Upper lobe of left lung (tissue), 6 donors: ENCODE measurements around the gene KRTAP5-4. TPM values are rescaled to one million over a fixed set of nuclear protein-coding genes. Genes with fewer than 3 reads are reported as not detected.

Experiments used
- ATAC-seq, 2 donors: fragments of 200-7000 bp; cut with Tn5 transposase; one replicate each; pipeline ENCODE4 v1.9.1; 2022; ENCODE audit warnings: mild to moderate bottlenecking in 2 of 2, moderate library complexity in 2 of 2; ENCODE audit not compliant: low FRiP score in 2 of 2
- DNase-seq, 2 donors: peaks; one replicate each; pipeline ENCODE4 v3.0.0-alpha.2; 2019 to 2020
- H3K27ac ChIP-seq, 4 donors: fragments of 200-600 bp; sonication (generic); one replicate each; pipeline ENCODE4 v1.5.1; 2016 to 2019
- H3K27me3 ChIP-seq, 4 donors: fragments of 200-600 bp; sonication (generic); one replicate each; pipeline ENCODE4 v1.5.1; 2017 to 2019
- H3K36me3 ChIP-seq, 4 donors: fragments of 200-600 bp; sonication (generic); one replicate each; pipeline ENCODE4 v1.5.1; 2016 to 2019
- H3K4me1 ChIP-seq, 4 donors: fragments of 200-600 bp; sonication (generic); one replicate each; pipeline ENCODE4 v1.5.1; 2018 to 2019
- H3K4me3 ChIP-seq, 4 donors: fragments of 200-600 bp; sonication (generic); one replicate each; pipeline ENCODE4 v1.5.1; 2017 to 2019; ENCODE audit warnings: mild to moderate bottlenecking in 2 of 4, moderate library complexity in 1 of 4
- H3K9me3 ChIP-seq, 4 donors: fragments of 200-600 bp; sonication (generic); one replicate each; pipeline ENCODE4 v1.5.1; 2018 to 2019
- EP300 ChIP-seq, 4 donors: sonication (generic); formaldehyde crosslinking; IDR thresholded peaks; one replicate each; pipeline ENCODE4 v1.5.1; 2017; ENCODE audit warnings: antibody characterized with exemption in 4 of 4, control low read depth in 2 of 4
- POLR2A ChIP-seq, 4 donors: fragments of 450-650 bp; IDR thresholded peaks; one replicate each; pipeline ENCODE4 v1.5.1; 2016 to 2017; ENCODE audit warnings: antibody characterized with exemption in 4 of 4, mild to moderate bottlenecking in 2 of 4
- POLR2AphosphoS5 ChIP-seq, 2 donors: sonication (generic); formaldehyde crosslinking; IDR thresholded peaks; one replicate each; pipeline ENCODE4 v1.5.1; 2017; ENCODE audit warnings: antibody characterized with exemption in 2 of 2
- WGBS, 2 donors: methylation state at CpG; one replicate each; pipeline ENCODE4 v1.1.5; 2017 to 2018; 5-methylcytosine and 5-hydroxymethylcytosine counted together
- total RNA-seq, 6 donors: library from RNA; depleted of rRNA in 4 of 6; stranded (reverse); fragments of >200 nt in 4 of 6; gene quantifications; one replicate each; pipeline versions ENCODE4 v1.1.0 to v1.2.1, GENCODE V29; 2016 to 2021
- TF ChIP-seq, protein P1 (sequence below), 6 experiments: fragments of 450-650 bp in 4 of 6; fragments of 200-600 bp in 2 of 6; sonication (generic) in 2 of 6; IDR thresholded peaks; one replicate each; pipeline ENCODE4 v1.5.1; 2016 to 2019; ENCODE audit warnings: antibody characterized with exemption in 6 of 6
- donor health status: DM: no; HTN: no; CAD: no; lungs with moderate emphysema.
- donor health status: DM: no; HTN: yes; CAD: no; lungs with severe emphysema.

KRTAP5-4 gene
- total RNA-seq, 6 donors from 2014 or later: not detected

DNA sequence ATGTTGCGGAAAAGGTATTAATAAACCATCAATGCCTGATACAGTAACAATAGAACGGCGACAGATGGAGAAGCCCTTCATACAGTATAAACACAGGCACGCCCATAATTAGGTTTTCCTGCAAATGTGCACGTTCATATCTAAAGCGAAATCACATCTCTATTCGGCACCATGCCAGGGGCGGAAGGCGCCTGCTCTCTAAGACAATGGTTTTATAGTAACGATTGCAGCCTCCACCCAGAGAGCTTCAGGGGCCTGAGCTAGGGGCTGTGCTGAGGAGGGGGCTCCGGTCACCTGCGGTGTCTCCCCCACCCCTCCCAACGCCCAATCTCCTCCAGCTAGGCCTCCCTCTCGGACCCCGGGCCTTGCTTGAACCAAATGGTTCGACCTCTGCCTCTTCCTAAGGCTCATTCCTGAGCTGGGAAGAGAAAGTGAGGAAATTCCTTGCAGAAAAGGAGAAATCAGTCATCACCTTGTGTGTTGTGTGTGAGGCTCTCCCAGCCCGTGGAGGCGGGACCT, 17.2 kb upstream of the KRTAP5-4 start:
- Histone ChIP-seq H3K4me1 (peaks cover 3 to 15% (median 13%) of the 10 kb centered on the region in 4 donors), H3K9me3 (no peaks in the 10 kb centered on the region), H3K27me3 (no peaks in the 10 kb centered on the region), H3K4me3 (no peak overlapping the region), H3K36me3 (no peaks in the 10 kb centered on the region), H3K27ac (no peak overlapping the region)
- no peak for ATAC-seq
- peak in 1 of 2 donors; percentile 39 for DNase-seq
- 55 to 56% methylated on average over 18 of the region's 18 CpGs for WGBS, 2 donors
- TF ChIP-seq POLR2AphosphoS5 (IDR thresholded peaks at IDR 0.05) (peak in 1 of 2 donors; percentile 24), POLR2A (IDR thresholded peaks at IDR 0.05) (no peak)
- TF ChIP-seq, protein P1, sequence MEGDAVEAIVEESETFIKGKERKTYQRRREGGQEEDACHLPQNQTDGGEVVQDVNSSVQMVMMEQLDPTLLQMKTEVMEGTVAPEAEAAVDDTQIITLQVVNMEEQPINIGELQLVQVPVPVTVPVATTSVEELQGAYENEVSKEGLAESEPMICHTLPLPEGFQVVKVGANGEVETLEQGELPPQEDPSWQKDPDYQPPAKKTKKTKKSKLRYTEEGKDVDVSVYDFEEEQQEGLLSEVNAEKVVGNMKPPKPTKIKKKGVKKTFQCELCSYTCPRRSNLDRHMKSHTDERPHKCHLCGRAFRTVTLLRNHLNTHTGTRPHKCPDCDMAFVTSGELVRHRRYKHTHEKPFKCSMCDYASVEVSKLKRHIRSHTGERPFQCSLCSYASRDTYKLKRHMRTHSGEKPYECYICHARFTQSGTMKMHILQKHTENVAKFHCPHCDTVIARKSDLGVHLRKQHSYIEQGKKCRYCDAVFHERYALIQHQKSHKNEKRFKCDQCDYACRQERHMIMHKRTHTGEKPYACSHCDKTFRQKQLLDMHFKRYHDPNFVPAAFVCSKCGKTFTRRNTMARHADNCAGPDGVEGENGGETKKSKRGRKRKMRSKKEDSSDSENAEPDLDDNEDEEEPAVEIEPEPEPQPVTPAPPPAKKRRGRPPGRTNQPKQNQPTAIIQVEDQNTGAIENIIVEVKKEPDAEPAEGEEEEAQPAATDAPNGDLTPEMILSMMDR (IDR thresholded peaks at IDR 0.05): no peak

DNA sequence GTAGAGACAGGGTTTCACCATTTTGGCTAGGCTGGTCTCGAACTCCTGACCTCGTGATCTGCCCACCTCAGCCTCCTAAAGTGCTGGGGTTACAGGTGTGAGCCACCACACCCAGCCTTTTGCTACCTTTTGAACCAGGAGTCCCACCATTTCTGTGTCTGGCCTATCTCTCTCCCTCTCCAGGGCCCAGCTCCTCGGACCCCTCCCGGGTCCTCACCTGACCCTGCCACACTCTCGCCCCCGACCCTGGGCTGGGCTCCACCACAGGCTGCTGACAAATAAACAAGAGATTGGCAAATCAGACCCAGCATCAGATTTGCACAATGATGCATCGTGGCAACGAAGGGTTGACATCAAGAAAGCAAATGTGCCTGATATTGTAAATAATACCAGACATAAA, 16.4 kb upstream of the KRTAP5-4 start:
- Histone ChIP-seq H3K4me1 (peaks cover 3 to 15% (median 13%) of the 10 kb centered on the region in 4 donors), H3K9me3 (no peaks in the 10 kb centered on the region), H3K4me3 (no peak overlapping the region), H3K27ac (no peak overlapping the region), H3K36me3 (no peaks in the 10 kb centered on the region), H3K27me3 (no peaks in the 10 kb centered on the region)
- 60 to 77% methylated on average over 8 of the region's 8 CpGs for WGBS, 2 donors
- ATAC-seq (no peak), DNase-seq (no peak)
- no peak for TF ChIP-seq POLR2A (IDR thresholded peaks at IDR 0.05)
- TF ChIP-seq, protein P1 (IDR thresholded peaks at IDR 0.05): no peak
- no peak for TF ChIP-seq EP300 (IDR thresholded peaks at IDR 0.05)
- no peak for TF ChIP-seq POLR2AphosphoS5 (IDR thresholded peaks at IDR 0.05)

DNA sequence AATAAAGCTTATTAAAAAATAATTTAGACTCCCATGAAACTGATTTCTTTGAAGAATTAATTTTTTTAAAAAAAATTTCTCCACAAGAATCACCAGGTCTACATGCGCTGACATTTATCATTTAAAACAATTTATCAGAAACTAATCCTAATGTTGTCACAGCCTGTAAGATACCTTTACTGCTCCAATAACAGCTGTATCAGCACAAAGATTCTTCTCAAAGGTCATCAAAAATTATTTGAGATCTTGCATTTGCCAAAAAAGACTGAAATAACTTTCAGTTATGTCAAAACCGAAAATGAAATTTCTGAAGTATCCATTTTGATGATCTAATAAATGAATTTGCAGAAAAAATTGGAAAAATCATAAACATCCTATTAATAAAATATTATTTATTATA, 15.7 kb upstream of the KRTAP5-4 start:
- Histone ChIP-seq H3K27ac (no peak overlapping the region), H3K4me1 (peaks cover 3 to 15% (median 13%) of the 10 kb centered on the region in 4 donors), H3K4me3 (no peak overlapping the region), H3K36me3 (no peaks in the 10 kb centered on the region), H3K9me3 (no peaks in the 10 kb centered on the region), H3K27me3 (no peaks in the 10 kb centered on the region)
- ATAC-seq (no peak), DNase-seq (no peak)
- 92 to 95% methylated on average over 2 of the region's 2 CpGs for WGBS, 2 donors
- no peak for TF ChIP-seq POLR2A (IDR thresholded peaks at IDR 0.05)
- no peak for TF ChIP-seq POLR2AphosphoS5 (IDR thresholded peaks at IDR 0.05)
- TF ChIP-seq, protein P1 (IDR thresholded peaks at IDR 0.05): no peak
- TF ChIP-seq EP300 (IDR thresholded peaks at IDR 0.05): no peak

DNA sequence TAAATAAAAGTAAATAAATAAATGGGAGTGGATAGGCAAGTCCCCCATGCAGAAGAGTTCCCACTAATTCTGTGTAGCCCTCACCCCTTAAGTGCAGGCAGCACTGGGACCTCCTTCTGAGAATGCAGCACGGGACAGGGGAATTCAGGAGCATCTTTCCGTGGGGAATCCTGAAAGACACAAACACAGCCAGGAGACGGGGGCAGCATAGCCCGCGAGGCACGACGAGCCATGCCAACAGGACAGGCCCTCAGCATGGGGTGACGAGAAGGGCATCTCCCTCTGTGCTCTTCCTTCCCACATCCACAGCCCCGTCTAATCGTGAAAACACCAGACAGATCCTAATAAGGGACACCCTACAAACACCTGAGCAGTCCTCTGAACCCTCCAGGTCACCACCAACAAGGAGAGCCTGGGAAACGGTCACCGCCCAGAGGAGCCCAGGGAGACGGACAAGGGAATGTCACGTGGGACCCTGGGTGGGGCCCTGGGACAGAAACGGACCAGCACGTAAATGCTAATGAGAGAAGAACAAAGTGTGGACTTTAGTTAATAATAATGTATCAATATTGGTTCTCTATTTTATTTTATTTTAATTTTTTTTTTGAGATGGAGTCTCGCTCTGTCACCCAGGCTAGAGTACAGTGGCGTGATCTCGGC, 14.5 kb upstream of the KRTAP5-4 start:
- 91 to 92% methylated on average over 19 of the region's 19 CpGs for WGBS, 2 donors
- H3K36me3 ChIP-seq: no peaks in the 10 kb centered on the region
- H3K9me3 ChIP-seq: no peaks in the 10 kb centered on the region
- no peak overlapping the region for H3K4me3 ChIP-seq
- DNase-seq: no peak
- ATAC-seq: no peak
- H3K27ac ChIP-seq: no peak overlapping the region
- no peak for TF ChIP-seq EP300 (IDR thresholded peaks at IDR 0.05)
- no peak for TF ChIP-seq POLR2A (IDR thresholded peaks at IDR 0.05)
- peaks cover 3 to 18% (median 14%) of the 10 kb centered on the region in 4 donors for H3K4me1 ChIP-seq
- no peaks in the 10 kb centered on the region for H3K27me3 ChIP-seq

DNA sequence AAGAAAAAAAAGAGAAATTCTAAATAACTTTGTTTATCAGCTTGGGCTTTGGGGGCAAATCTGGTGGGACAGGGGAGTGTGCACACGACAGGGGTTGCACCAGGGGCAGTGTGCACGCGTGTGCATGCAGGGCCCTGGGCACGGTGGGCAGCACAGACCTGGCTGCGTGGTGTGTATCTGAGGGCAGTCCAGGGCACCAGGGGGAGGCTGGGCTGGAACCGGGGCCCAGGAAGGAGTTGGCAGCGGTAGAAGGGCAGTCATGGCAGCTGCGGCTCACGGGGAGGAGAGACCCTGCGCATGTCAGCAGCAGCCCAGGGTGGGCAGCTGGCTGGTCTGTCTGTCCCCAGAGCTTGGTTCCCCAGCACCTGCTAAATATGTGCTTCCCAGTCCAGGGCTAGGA, 11.9 kb upstream of the KRTAP5-4 start:
- peaks cover 5 to 13% (median 8%) of the 10 kb centered on the region in 4 donors for H3K4me1 ChIP-seq
- no peaks in the 10 kb centered on the region for H3K36me3 ChIP-seq
- TF ChIP-seq POLR2AphosphoS5 (IDR thresholded peaks at IDR 0.05) (no peak), POLR2A (IDR thresholded peaks at IDR 0.05) (no peak), EP300 (IDR thresholded peaks at IDR 0.05) (no peak)
- TF ChIP-seq, protein P1 (IDR thresholded peaks at IDR 0.05): no peak
- no peaks in the 10 kb centered on the region for H3K9me3 ChIP-seq
- H3K27ac ChIP-seq: no peak overlapping the region
- no peak for ATAC-seq
- H3K27me3 ChIP-seq: peaks cover 0 to 2% (median 0%) of the 10 kb centered on the region in 4 donors
- DNase-seq: no peak
- H3K4me3 ChIP-seq: no peak overlapping the region
- WGBS, 2 donors: 90 to 96% methylated on average over 9 to 10 of the region's 10 CpGs
